Karpas-422 (cell line): ENCODE measurements around the gene SGCD. TPM values are rescaled to one million over a fixed set of nuclear protein-coding genes. Genes with fewer than 3 reads are reported as not detected.

Experiments
- DNase-seq: peaks from one replicate; pipeline ENCODE4 v3.0.0-alpha.2; 2015
- H2AFZ ChIP-seq: fragments of 200-600 bp; sonication (generic); 2 replicates; pipeline ENCODE4 v1.6.1; 2014; ENCODE audit warnings: antibody characterized with exemption, low read length, mixed read lengths
- H3K27ac ChIP-seq: fragments of 200-600 bp; sonication (generic); 2 replicates; pipeline ENCODE4 v1.5.1; 2014; ENCODE audit warnings: mild to moderate bottlenecking, low read length, moderate library complexity
- H3K27me3 ChIP-seq: fragments of 200-600 bp; sonication (generic); 2 replicates; pipeline ENCODE4 v1.6.1; 2014; ENCODE audit warnings: low read length, mixed read lengths
- H3K36me3 ChIP-seq: fragments of 200-600 bp; sonication (generic); 2 replicates; pipeline ENCODE4 v1.6.1; 2014; ENCODE audit warnings: low read length, mixed read lengths; ENCODE audit not compliant: insufficient read depth
- H3K4me1 ChIP-seq: fragments of 200-600 bp; sonication (generic); 2 replicates; pipeline ENCODE4 v1.6.1; 2014; ENCODE audit warnings: mild to moderate bottlenecking, low read length, mixed read lengths
- H3K4me2 ChIP-seq: fragments of 200-600 bp; sonication (generic); 2 replicates; pipeline ENCODE4 v1.6.1; 2014; ENCODE audit warnings: low read length, low read depth, mild to moderate bottlenecking; ENCODE audit not compliant: poor library complexity, severe bottlenecking
- H3K4me3 ChIP-seq: fragments of 200-600 bp; sonication (generic); 2 replicates; pipeline ENCODE4 v1.5.1; 2014; ENCODE audit warnings: mild to moderate bottlenecking, antibody characterized with exemption, low read length, mixed read lengths
- H3K79me2 ChIP-seq: fragments of 200-600 bp; sonication (generic); 2 replicates; pipeline ENCODE4 v1.6.1; 2014; ENCODE audit warnings: mild to moderate bottlenecking, low read length, mixed read lengths
- H3K9ac ChIP-seq: fragments of 200-600 bp; sonication (generic); 2 replicates; pipeline ENCODE4 v1.6.0; 2014; ENCODE audit warnings: low read length
- H3K9me2 ChIP-seq: fragments of 200-600 bp; sonication (generic), shearing (Covaris generic); replicated peaks from 2 replicates; pipeline ENCODE4 v1.6.0; 2014; ENCODE audit warnings: mild to moderate bottlenecking, low read length, moderate library complexity; ENCODE audit not compliant: insufficient read depth
- H3K9me3 ChIP-seq: fragments of 300-700, 200-600 bp; sonication (generic); 2 replicates; pipeline ENCODE4 v1.6.1; 2014; ENCODE audit warnings: low read length, mixed read lengths
- H4K20me1 ChIP-seq: fragments of 200-600 bp; sonication (generic); 2 replicates; pipeline ENCODE4 v1.6.1; 2014; ENCODE audit warnings: mild to moderate bottlenecking, antibody characterized with exemption, low read length, low read depth; ENCODE audit not compliant: insufficient read depth
- total RNA-seq: library from RNA; depleted of rRNA; stranded (reverse); fragments of >200 nt; shearing (Covaris generic); gene quantifications from 2 replicates; pipeline ENCODE4 v1.2.3, GENCODE V29; 2014; ENCODE audit warnings: low replicate concordance

Gene SGCD
- total RNA-seq, 1 experiment from 2014 or later, result not detected

DNA sequence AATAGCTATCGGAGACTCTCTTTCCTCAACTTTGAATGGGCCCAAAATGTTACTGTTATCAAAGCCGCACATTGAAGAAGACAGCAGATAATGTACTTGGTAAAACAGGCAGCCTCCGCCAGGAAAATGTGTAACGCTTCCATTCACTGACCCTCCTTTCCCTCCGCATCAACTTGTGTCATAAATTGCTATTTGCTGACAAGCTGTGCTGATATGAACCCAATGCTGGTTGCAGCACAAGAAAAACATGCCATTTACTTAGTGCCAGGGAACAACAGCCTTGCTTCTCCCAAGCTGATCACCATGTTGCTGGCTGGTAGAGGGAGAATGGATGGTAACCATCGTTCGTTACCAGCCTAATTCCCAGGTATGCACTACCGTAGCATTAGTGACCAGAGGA is 360.6 kb downstream of the SGCD start:
- Histone ChIP-seq H3K79me2 (no peaks in the 10 kb centered on the region), H3K4me1 (no peaks in the 10 kb centered on the region), H3K9me3 (no peaks in the 10 kb centered on the region), H2AFZ (no peak overlapping the region), H3K27ac (no peak overlapping the region), H3K9ac (no peak overlapping the region), H3K4me2 (no peak overlapping the region), H3K27me3 (no peaks in the 10 kb centered on the region), H4K20me1 (no peaks in the 10 kb centered on the region), H3K36me3 (no peaks in the 10 kb centered on the region), H3K4me3 (no peak overlapping the region), H3K9me2 (no peaks in the 10 kb centered on the region)
- no peak for DNase-seq

GRCh38 chr5:156691572-156691971 is 364.6 kb downstream of the SGCD start:
- no peaks in the 10 kb centered on the region for H3K9me2 ChIP-seq
- H3K36me3 ChIP-seq, result no peaks in the 10 kb centered on the region
- H3K27ac ChIP-seq, result no peak overlapping the region
- no peaks in the 10 kb centered on the region for H3K4me1 ChIP-seq
- no peaks in the 10 kb centered on the region for H3K9me3 ChIP-seq
- H3K27me3 ChIP-seq, result no peaks in the 10 kb centered on the region
- no peak overlapping the region for H3K4me2 ChIP-seq
- H3K79me2 ChIP-seq, result no peaks in the 10 kb centered on the region
- no peak overlapping the region for H3K4me3 ChIP-seq
- H2AFZ ChIP-seq, result no peak overlapping the region
- no peaks in the 10 kb centered on the region for H4K20me1 ChIP-seq
- H3K9ac ChIP-seq, result no peak overlapping the region
- no peak for DNase-seq

GRCh38 chr5:156693113-156693512 is 366.1 kb downstream of the SGCD start:
- Histone ChIP-seq H3K79me2 (no peaks in the 10 kb centered on the region), H3K27me3 (no peaks in the 10 kb centered on the region), H3K4me3 (no peak overlapping the region), H3K27ac (no peak overlapping the region), H3K9me2 (no peaks in the 10 kb centered on the region), H4K20me1 (no peaks in the 10 kb centered on the region), H3K9ac (no peak overlapping the region), H3K4me1 (no peaks in the 10 kb centered on the region), H3K4me2 (no peak overlapping the region), H2AFZ (no peak overlapping the region), H3K36me3 (no peaks in the 10 kb centered on the region), H3K9me3 (no peaks in the 10 kb centered on the region)
- no peak for DNase-seq

DNA sequence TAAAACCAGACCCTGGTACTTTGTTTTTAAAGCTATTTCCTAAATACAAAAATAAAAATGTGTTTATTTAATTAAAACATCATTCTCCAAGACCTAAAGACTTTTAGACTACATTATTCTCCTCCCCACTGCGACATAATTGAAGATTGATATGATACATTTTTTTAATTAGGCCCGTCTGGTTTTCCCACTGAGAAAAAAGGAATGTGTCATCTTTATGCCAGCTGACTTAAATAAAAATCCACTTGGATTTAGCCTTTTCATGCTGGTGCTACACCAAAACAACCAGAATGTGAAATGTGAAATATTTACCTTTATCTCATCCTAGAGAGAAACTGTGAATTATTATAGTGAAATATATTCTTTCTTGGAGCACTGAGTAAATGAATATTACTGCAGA is 367.6 kb downstream of the SGCD start:
- Histone ChIP-seq H3K27me3 (no peaks in the 10 kb centered on the region), H2AFZ (no peak overlapping the region), H3K27ac (no peak overlapping the region), H3K36me3 (no peaks in the 10 kb centered on the region), H3K9me3 (no peaks in the 10 kb centered on the region), H3K9ac (no peak overlapping the region), H3K4me1 (no peaks in the 10 kb centered on the region), H3K4me2 (no peak overlapping the region), H3K4me3 (no peak overlapping the region), H3K9me2 (no peaks in the 10 kb centered on the region), H4K20me1 (no peaks in the 10 kb centered on the region), H3K79me2 (no peaks in the 10 kb centered on the region)
- DNase-seq, result no peak

- Histone ChIP-seq H4K20me1 (no peaks in the 10 kb centered on the region), H3K4me3 (no peak overlapping the region), H3K27ac (no peak overlapping the region), H3K9me3 (no peaks in the 10 kb centered on the region), H3K36me3 (no peaks in the 10 kb centered on the region), H3K4me2 (no peak overlapping the region), H3K4me1 (no peaks in the 10 kb centered on the region), H3K9ac (no peak overlapping the region), H2AFZ (no peak overlapping the region), H3K27me3 (no peaks in the 10 kb centered on the region), H3K9me2 (no peaks in the 10 kb centered on the region), H3K79me2 (no peaks in the 10 kb centered on the region)
- no peak for DNase-seq
Observed at GRCh38 chr5:156695774-156696173, 368.8 kb downstream of the SGCD start.

- H3K9me2 ChIP-seq, result no peaks in the 10 kb centered on the region
- no peak for DNase-seq
- H4K20me1 ChIP-seq, result no peaks in the 10 kb centered on the region
- H3K79me2 ChIP-seq, result no peaks in the 10 kb centered on the region
- H3K9ac ChIP-seq, result no peak overlapping the region
- no peaks in the 10 kb centered on the region for H3K27me3 ChIP-seq
- H3K4me2 ChIP-seq, result no peak overlapping the region
- no peak overlapping the region for H2AFZ ChIP-seq
- H3K27ac ChIP-seq, result no peak overlapping the region
- no peaks in the 10 kb centered on the region for H3K9me3 ChIP-seq
- no peak overlapping the region for H3K4me3 ChIP-seq
- H3K4me1 ChIP-seq, result no peaks in the 10 kb centered on the region
- no peaks in the 10 kb centered on the region for H3K36me3 ChIP-seq
Observed at GRCh38 chr5:156698323-156698722, 371.4 kb downstream of the SGCD start.

- DNase-seq, result no peak
- H3K4me3 ChIP-seq, result no peak overlapping the region
Observed at GRCh38 chr5:156699147-156699546, 372.2 kb downstream of the SGCD start.

GRCh38 chr5:156704139-156704538 is 377.2 kb downstream of the SGCD start:
- no peak overlapping the region for H3K9ac ChIP-seq

More at GRCh38 chr5:156699147-156699546, 372.2 kb downstream of the SGCD start:
- no peak overlapping the region for H3K4me2 ChIP-seq
- no peak overlapping the region for H2AFZ ChIP-seq
- H3K36me3 ChIP-seq, result no peaks in the 10 kb centered on the region
- H3K4me1 ChIP-seq, result no peaks in the 10 kb centered on the region
- no peaks in the 10 kb centered on the region for H3K27me3 ChIP-seq
- no peak overlapping the region for H3K9ac ChIP-seq
- no peaks in the 10 kb centered on the region for H3K9me2 ChIP-seq
- no peaks in the 10 kb centered on the region for H3K9me3 ChIP-seq
- H3K79me2 ChIP-seq, result no peaks in the 10 kb centered on the region
- H3K27ac ChIP-seq, result no peak overlapping the region
- H4K20me1 ChIP-seq, result no peaks in the 10 kb centered on the region

GRCh38 chr5:156706631-156707030 is 379.7 kb downstream of the SGCD start:
- no peaks in the 10 kb centered on the region for H3K79me2 ChIP-seq
- no peaks in the 10 kb centered on the region for H3K27me3 ChIP-seq
- H3K36me3 ChIP-seq, result no peaks in the 10 kb centered on the region
- no peak for DNase-seq
- no peak overlapping the region for H3K9ac ChIP-seq
- H3K9me2 ChIP-seq, result no peaks in the 10 kb centered on the region
- H3K9me3 ChIP-seq, result no peaks in the 10 kb centered on the region
- H3K4me3 ChIP-seq, result no peak overlapping the region
- no peak overlapping the region for H2AFZ ChIP-seq
- no peak overlapping the region for H3K4me2 ChIP-seq
- no peaks in the 10 kb centered on the region for H4K20me1 ChIP-seq
- no peaks in the 10 kb centered on the region for H3K4me1 ChIP-seq
- no peak overlapping the region for H3K27ac ChIP-seq

More at GRCh38 chr5:156704139-156704538, 377.2 kb downstream of the SGCD start:
- H3K79me2 ChIP-seq, result no peaks in the 10 kb centered on the region
- no peak overlapping the region for H3K27ac ChIP-seq
- H2AFZ ChIP-seq, result no peak overlapping the region
- H3K4me3 ChIP-seq, result no peak overlapping the region
- H3K36me3 ChIP-seq, result no peaks in the 10 kb centered on the region
- H3K9me3 ChIP-seq, result no peaks in the 10 kb centered on the region
- H3K9me2 ChIP-seq, result no peaks in the 10 kb centered on the region
- no peak overlapping the region for H3K4me2 ChIP-seq
- no peaks in the 10 kb centered on the region for H3K27me3 ChIP-seq
- H3K4me1 ChIP-seq, result no peaks in the 10 kb centered on the region
- no peak for DNase-seq
- H4K20me1 ChIP-seq, result no peaks in the 10 kb centered on the region
